Measurements from ENCODE around the gene KIF6. TPM values are rescaled to one million over a fixed set of nuclear protein-coding genes. Genes with fewer than 3 reads are reported as not detected.

The KIF6 gene
- total RNA-seq, 1 donor from 2014 or later = 2.9 TPM

GRCh38 chr6:39389484-39389767 is 335.8 kb downstream of the KIF6 start:
- TF ChIP-seq, protein P1, sequence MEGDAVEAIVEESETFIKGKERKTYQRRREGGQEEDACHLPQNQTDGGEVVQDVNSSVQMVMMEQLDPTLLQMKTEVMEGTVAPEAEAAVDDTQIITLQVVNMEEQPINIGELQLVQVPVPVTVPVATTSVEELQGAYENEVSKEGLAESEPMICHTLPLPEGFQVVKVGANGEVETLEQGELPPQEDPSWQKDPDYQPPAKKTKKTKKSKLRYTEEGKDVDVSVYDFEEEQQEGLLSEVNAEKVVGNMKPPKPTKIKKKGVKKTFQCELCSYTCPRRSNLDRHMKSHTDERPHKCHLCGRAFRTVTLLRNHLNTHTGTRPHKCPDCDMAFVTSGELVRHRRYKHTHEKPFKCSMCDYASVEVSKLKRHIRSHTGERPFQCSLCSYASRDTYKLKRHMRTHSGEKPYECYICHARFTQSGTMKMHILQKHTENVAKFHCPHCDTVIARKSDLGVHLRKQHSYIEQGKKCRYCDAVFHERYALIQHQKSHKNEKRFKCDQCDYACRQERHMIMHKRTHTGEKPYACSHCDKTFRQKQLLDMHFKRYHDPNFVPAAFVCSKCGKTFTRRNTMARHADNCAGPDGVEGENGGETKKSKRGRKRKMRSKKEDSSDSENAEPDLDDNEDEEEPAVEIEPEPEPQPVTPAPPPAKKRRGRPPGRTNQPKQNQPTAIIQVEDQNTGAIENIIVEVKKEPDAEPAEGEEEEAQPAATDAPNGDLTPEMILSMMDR (IDR thresholded peaks at IDR 0.05; ENCODE audit: unreplicated experiment) = peak; percentile 41
- H3K4me3 Mint-ChIP-seq (ENCODE audit: low read depth) = no peak overlapping the region
- no peaks in the 10 kb centered on the region for H3K4me1 Mint-ChIP-seq (ENCODE audit: low read depth)
- no peaks in the 10 kb centered on the region for H3K36me3 Mint-ChIP-seq (ENCODE audit: insufficient read depth)
- H3K9me3 Mint-ChIP-seq (ENCODE audit: low read depth) = no peaks in the 10 kb centered on the region
- peaks cover 9% of the 10 kb centered on the region for H3K27me3 Mint-ChIP-seq
- no peak for DNase-seq (ENCODE audit: low spot score, unreplicated experiment)
- no peak overlapping the region for H3K27ac Mint-ChIP-seq

- Mint-ChIP-seq H3K9me3 (ENCODE audit: low read depth) (no peaks in the 10 kb centered on the region), H3K36me3 (ENCODE audit: insufficient read depth) (no peaks in the 10 kb centered on the region), H3K27ac (no peak overlapping the region), H3K4me1 (ENCODE audit: low read depth) (no peaks in the 10 kb centered on the region), H3K27me3 (peaks cover 8% of the 10 kb centered on the region), H3K4me3 (ENCODE audit: low read depth) (no peak overlapping the region)
- TF ChIP-seq, protein P1 (IDR thresholded peaks at IDR 0.05; ENCODE audit: unreplicated experiment) = no peak
- no peak for DNase-seq (ENCODE audit: low spot score, unreplicated experiment)
Measured at GRCh38 chr6:39388606-39389483, 336.4 kb downstream of the KIF6 start.

DNA sequence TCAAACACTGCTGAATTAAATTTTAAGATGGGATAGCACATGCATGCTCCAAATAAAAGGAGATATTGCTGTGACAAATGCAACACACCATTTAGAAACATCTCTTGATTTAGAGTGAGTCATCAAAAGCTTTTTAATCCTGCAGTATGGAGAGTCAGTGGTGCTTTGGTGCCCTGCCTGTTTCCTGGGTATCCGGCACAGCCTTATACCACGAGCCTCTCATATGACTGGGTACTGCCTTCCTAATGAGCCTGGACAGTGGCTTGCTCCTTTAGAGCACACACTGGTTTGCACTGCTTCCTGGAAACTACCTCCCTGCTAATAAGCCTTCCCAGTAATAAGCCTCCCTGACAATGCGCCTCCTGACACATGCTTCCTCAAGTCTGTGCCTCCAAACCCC is 337.4 kb downstream of the KIF6 start:
- no peak overlapping the region for H3K4me3 Mint-ChIP-seq (ENCODE audit: low read depth)
- TF ChIP-seq, protein P1 (IDR thresholded peaks at IDR 0.05; ENCODE audit: unreplicated experiment) = no peak
- no peaks in the 10 kb centered on the region for H3K36me3 Mint-ChIP-seq (ENCODE audit: insufficient read depth)
- no peaks in the 10 kb centered on the region for H3K4me1 Mint-ChIP-seq (ENCODE audit: low read depth)
- peaks cover 7% of the 10 kb centered on the region for H3K27me3 Mint-ChIP-seq
- DNase-seq (ENCODE audit: low spot score, unreplicated experiment) = no peak
- H3K9me3 Mint-ChIP-seq (ENCODE audit: low read depth) = peaks cover 5% of the 10 kb centered on the region
- H3K27ac Mint-ChIP-seq = no peak overlapping the region

DNA sequence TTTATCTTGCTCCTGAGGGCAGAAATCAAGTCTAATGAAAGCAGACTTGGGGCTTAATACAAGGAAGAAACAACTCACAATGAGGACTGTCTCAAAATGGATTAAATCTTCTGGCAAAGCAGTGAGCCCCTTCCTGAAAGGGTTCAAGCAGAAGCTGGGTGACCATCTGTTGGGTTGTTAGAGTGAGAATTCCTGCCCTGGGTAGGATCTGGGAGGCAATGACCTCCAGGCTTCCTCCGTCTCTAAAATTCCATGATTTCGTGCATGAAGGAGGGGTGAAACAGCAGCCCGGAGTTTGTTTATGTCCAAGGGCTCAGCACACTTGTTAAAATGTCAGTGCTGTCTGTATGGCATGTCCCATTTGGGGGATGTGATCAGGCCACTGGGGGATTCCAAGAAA is 338.7 kb downstream of the KIF6 start:
- Mint-ChIP-seq H3K27me3 (peaks cover 7% of the 10 kb centered on the region), H3K4me1 (ENCODE audit: low read depth) (no peaks in the 10 kb centered on the region), H3K9me3 (ENCODE audit: low read depth) (peaks cover 5% of the 10 kb centered on the region), H3K36me3 (ENCODE audit: insufficient read depth) (no peaks in the 10 kb centered on the region), H3K4me3 (ENCODE audit: low read depth) (no peak overlapping the region), H3K27ac (no peak overlapping the region)
- TF ChIP-seq, protein P1 (IDR thresholded peaks at IDR 0.05; ENCODE audit: unreplicated experiment) = no peak
- DNase-seq (ENCODE audit: low spot score, unreplicated experiment) = no peak

DNA sequence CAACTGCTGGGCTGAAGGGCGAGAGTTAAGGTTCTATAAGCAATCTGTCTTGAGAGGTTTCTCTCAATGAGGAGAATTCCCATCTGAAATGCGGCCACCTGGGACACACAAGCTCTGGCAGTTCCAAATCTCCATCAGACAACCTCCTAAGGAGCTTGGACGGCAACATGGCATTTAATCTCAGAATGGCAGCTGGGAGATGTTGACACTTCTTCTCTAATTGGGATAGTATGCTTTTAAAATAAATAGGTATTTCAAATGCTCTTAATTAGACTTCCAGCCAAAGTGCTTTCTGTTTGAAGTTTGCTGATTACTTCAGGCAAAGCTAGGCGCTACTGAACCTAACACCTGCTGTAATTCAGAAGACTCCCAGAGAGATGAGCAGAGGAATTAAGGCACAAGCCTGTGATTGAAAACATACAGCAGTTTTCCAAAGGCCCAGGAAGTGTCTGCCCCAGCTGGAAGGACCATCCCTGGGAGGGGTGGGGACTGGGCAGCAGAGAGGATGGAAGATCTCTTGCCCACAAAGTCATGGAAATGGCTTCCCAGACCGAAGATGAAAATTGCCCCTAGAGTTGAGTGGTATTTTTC is 343.6 kb downstream of the KIF6 start:
- H3K9me3 Mint-ChIP-seq (ENCODE audit: low read depth) = peaks cover 5% of the 10 kb centered on the region
- no peak overlapping the region for H3K4me3 Mint-ChIP-seq (ENCODE audit: low read depth)
- DNase-seq (ENCODE audit: low spot score, unreplicated experiment) = no peak
- TF ChIP-seq, protein P1 (IDR thresholded peaks at IDR 0.05; ENCODE audit: unreplicated experiment) = no peak
- no peaks in the 10 kb centered on the region for H3K36me3 Mint-ChIP-seq (ENCODE audit: insufficient read depth)
- peaks cover 9% of the 10 kb centered on the region for H3K27me3 Mint-ChIP-seq
- H3K4me1 Mint-ChIP-seq (ENCODE audit: low read depth) = peaks cover 5% of the 10 kb centered on the region
- H3K27ac Mint-ChIP-seq = no peak overlapping the region

Data from progenitor cell of endocrine pancreas (in vitro differentiated cells).